HG03103 (cell line): ENCODE data around the gene ZNF124.
"Not testable (repeated sequence)": the region's sequence is repeated elsewhere in the genome, so short reads cannot be mapped to it uniquely, and the experiment has no call there.

ENCODE experiments used
- ATAC-seq: cut with Tn5 transposase; IDR thresholded peaks from one replicate; pipeline ENCODE4 v1.9.1; 2021; ENCODE audit warnings: low read depth; ENCODE audit not compliant: unreplicated experiment

Gene ZNF124

GRCh38 chr1:247171875-247172563 lies at the start of gene ZNF124:
Gene ZNF124 (minus strand): TSS chr1:247172020. CDS start chr1:247171877, 143 bp downstream.
- ATAC-seq = peak; percentile 98

GRCh38 chr1:247220280-247220679 lies 48.5 kb upstream of the ZNF124 start:
- ATAC-seq = not testable (repeated sequence)

GRCh38 chr1:247218121-247218651 lies 46.4 kb upstream of the ZNF124 start:
- no peak for ATAC-seq

DNA sequence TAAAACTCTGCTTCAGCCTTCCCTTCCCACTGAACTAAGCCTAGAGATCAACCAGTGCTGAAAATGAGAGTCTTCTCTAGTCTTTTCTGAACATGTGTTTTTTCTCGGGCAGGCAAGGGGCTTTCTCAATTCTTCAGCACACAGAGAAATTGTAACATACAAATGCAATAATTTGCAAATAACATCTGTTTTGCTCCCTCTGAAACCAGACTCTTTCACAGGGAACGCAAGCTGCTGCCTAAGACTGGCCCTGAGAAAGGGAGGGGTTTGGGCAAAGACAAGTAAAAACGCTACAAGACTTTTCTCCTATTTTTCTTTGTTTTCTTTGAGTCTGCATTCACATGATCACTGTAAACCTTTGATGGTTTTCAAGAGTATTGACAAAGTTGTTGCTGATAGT lies 44.4 kb upstream of the ZNF124 start:
- ATAC-seq = no peak

GRCh38 chr1:247212627-247213617 lies 41.1 kb upstream of the ZNF124 start:
- ATAC-seq = no peak

GRCh38 chr1:247212012-247212411 lies 40.2 kb upstream of the ZNF124 start:
- ATAC-seq = peak; percentile 47

DNA sequence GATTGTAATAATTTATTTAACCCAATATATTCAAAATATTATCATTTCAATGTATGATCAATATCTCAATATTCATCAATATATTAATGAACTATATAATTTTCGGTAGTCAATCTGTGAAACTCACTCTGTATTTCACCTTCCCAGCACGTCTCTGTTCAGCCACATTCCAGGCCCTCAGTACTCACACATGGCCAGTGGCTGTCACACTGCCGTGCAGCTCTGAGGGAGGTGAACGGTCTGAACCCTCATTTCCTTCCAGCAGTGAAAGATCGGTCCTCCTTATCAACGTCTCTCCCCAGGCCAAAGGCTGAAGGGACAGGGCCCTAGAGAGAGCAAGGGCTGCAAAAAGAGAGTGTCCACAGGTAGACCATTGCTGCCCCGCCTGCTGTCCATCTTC lies 39.5 kb upstream of the ZNF124 start:
- no peak for ATAC-seq

GRCh38 chr1:247210376-247211117 lies 38.7 kb upstream of the ZNF124 start:
- ATAC-seq = peak; percentile 87

GRCh38 chr1:247210062-247210375 lies 38.2 kb upstream of the ZNF124 start:
- peak; percentile 1 for ATAC-seq

- ATAC-seq = no peak
Measured at GRCh38 chr1:247209396-247209795, 37.6 kb upstream of the ZNF124 start.

DNA sequence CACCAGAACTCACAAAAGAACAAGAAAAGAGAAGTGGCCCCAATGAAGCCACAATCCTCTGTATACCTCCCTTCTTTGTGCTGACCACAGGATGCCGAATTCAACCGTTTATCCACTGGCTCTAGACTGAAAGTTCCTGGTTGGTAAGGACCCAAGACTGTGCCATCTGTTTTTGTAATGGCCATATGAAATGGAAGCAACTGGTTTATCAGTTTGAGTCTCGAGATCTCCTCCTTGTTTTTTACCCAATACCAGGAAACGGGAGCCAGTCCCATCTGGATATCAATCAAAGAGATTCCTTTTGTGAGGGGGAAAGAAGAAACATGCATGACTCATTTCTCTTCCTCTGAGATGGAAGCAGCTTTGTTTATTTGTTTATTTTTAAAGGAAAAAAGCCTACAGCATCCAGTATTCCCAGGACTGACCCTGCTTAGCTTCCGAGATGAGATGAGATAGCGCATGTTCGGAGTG lies 32.4 kb upstream of the ZNF124 start:
- no peak for ATAC-seq

GRCh38 chr1:247198781-247199180 lies 27.0 kb upstream of the ZNF124 start:
- no peak for ATAC-seq

GRCh38 chr1:247193958-247194357 lies 22.1 kb upstream of the ZNF124 start:
- ATAC-seq = no peak

GRCh38 chr1:247189981-247190798 lies 18.4 kb upstream of the ZNF124 start:
- no peak for ATAC-seq

DNA sequence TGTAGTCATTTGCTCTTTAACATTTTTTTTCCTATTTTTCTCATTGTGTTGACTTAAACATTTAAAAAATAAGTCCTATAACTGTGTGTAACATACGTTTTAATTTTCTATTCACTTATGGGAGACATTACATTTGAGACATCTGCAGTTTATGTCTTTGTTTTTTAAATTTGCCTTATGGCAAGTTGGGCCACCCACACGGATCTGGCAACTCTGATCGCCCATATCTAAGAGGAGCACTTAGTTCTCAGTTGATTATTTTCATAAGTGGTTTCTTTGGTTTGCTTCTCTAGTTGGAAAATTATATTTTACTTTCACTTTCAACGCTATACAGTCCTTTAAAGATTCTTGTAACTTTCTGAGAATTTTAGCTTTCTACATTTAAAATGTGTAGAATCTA lies 13.8 kb upstream of the ZNF124 start:
- no peak for ATAC-seq

- ATAC-seq = no peak
Measured at GRCh38 chr1:247184254-247184653, 12.4 kb upstream of the ZNF124 start.

DNA sequence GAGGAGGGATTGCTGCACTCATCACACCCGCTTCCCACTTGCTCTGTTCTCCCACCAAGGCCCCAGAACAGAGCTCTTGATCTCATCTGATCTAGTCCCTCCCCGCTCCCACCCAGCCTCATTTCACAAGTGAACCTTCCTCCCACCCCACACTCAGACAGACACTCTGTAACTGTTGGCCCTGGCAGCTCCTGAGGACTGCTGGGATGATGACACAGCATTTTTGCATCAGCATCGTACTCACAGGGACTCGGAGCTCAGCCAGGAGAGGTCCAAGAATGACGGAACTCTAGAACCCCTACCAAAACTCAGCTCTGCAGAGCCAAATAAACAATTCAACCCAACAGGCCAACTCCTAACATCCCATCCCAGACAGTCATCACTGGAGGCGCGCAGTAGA lies 11.2 kb upstream of the ZNF124 start:
- no peak for ATAC-seq

GRCh38 chr1:247180581-247180980 lies 8.8 kb upstream of the ZNF124 start:
- ATAC-seq = no peak

- no peak for ATAC-seq
Measured at GRCh38 chr1:247177755-247178154, 5.9 kb upstream of the ZNF124 start.

GRCh38 chr1:247175458-247175857 lies 3.6 kb upstream of the ZNF124 start:
- ATAC-seq = no peak
